T-helper 1 cell treated with Interleukin-12 subunit alpha and Interleukin-12 subunit beta and Interleukin-4 antibody, amounts not matched to agents 30 ng/mL and 1 ng/mL, for 36 hours (primary cell): ENCODE data around the gene SMARCB1. TPM values are rescaled to one million over a fixed set of nuclear protein-coding genes. Genes with fewer than 3 reads are reported as not detected.

ENCODE experiments used
- intact Hi-C: fragments of 100-400 bp; cut with micrococcal nuclease; formaldehyde crosslinking; loops from one replicate; pipeline ENCODE4 v1.15.1; 2024
- total RNA-seq: library from RNA; stranded (reverse); gene quantifications from 2 replicates; pipeline ENCODE4 v1.2.3, GENCODE V29; 2022

The SMARCB1 gene
- total RNA-seq, 1 donor from 2014 or later: 77.3 TPM

- intact Hi-C loops: no loop called here
Measured at GRCh38 chr22:23827351-23827995, 40.7 kb downstream of the SMARCB1 start.

- intact Hi-C loops: no loop called here
Measured at GRCh38 chr22:23828800-23829680, 42.3 kb downstream of the SMARCB1 start.

- intact Hi-C loops: no loop called here
Measured at GRCh38 chr22:23829845-23830372, 43.1 kb downstream of the SMARCB1 start.

GRCh38 chr22:23831261-23831660, 44.5 kb downstream of the SMARCB1 start:
- intact Hi-C loops: no loop called here

- intact Hi-C loops: no loop called here
Measured at GRCh38 chr22:23831781-23832180, 45.0 kb downstream of the SMARCB1 start.

- intact Hi-C loops: no loop called here
Measured at GRCh38 chr22:23832226-23833016, 45.7 kb downstream of the SMARCB1 start.

- intact Hi-C loops: no loop called here
Measured at GRCh38 chr22:23833017-23833751, 46.4 kb downstream of the SMARCB1 start.

- intact Hi-C loops: no loop called here
Measured at GRCh38 chr22:23833911-23834317, 47.1 kb downstream of the SMARCB1 start.

GRCh38 chr22:23834406-23834792, 47.6 kb downstream of the SMARCB1 start:
- intact Hi-C loops: no loop called here

GRCh38 chr22:23834793-23835483, 48.2 kb downstream of the SMARCB1 start:
- intact Hi-C loops: no loop called here

GRCh38 chr22:23835484-23836144, 48.8 kb downstream of the SMARCB1 start:
- intact Hi-C loops: no loop called here

GRCh38 chr22:23836281-23836680, 49.5 kb downstream of the SMARCB1 start:
- intact Hi-C loops: no loop called here

- intact Hi-C loops: no loop called here
Measured at GRCh38 chr22:23836692-23837495, 50.1 kb downstream of the SMARCB1 start.

- intact Hi-C loops: no loop called here
Measured at GRCh38 chr22:23837496-23837859, 50.7 kb downstream of the SMARCB1 start.

- intact Hi-C loops: loop anchor here (2.0 kb wide), 2 partner anchors 19 to 71 kb away; partner anchors contain the start of genes CHCHD10 and SLC2A11
Measured at GRCh38 chr22:23837911-23838680, 51.3 kb downstream of the SMARCB1 start.

GRCh38 chr22:23838681-23839468, 52.1 kb downstream of the SMARCB1 start, which contains the start of gene DERL3:
TSS of gene DERL3 (minus strand) at chr22:23839006. CDS start at chr22:23838987, 19 bp downstream.
- intact Hi-C loops: loop anchor here (1.0 to 2.0 kb wide), 8 partner anchors 18 to 143 kb away; partner anchors contain the start of genes CHCHD10, MIF, SLC2A11 and ZNF70

- intact Hi-C loops: no loop called here
Measured at GRCh38 chr22:23840026-23840425, 53.3 kb downstream of the SMARCB1 start.
